B cell (primary cell): ENCODE data around the gene TLR3. TPM values are rescaled to one million over a fixed set of nuclear protein-coding genes. Genes with fewer than 3 reads are reported as not detected.

ENCODE experiments used
- ATAC-seq: fragments of 200-7000 bp; cut with Tn5 transposase; one replicate; pipeline ENCODE4 v1.10.0; 2021; ENCODE audit warnings: low read depth, mild to moderate bottlenecking, moderate number of reproducible peaks, moderate library complexity
- CTCF ChIA-PET: fragments of 350-600 bp; sonication (Branson Sonifier 250); formaldehyde crosslinking; loops from one replicate; lab custom pipeline; 2021; ENCODE audit warnings: antibody characterized with exemption, inconsistent platforms; lab: Charles Lee
- POLR2A ChIA-PET: fragments of 350-600 bp; sonication (Branson Sonifier 250); formaldehyde crosslinking; loops from one replicate; lab custom pipeline; 2021; ENCODE audit warnings: antibody characterized with exemption; lab: Charles Lee
- DNase-seq: peaks from one replicate; pipeline ENCODE4 v3.0.0; 2013
- H2AFZ ChIP-seq: 2 replicates; pipeline ENCODE4 v1.6.1; 2012; ENCODE audit warnings: mild to moderate bottlenecking, low read depth, low read length; ENCODE audit not compliant: insufficient read depth, poor library complexity, severe bottlenecking
- H3K27ac ChIP-seq, 2 donors: 1 replicate in 1 of 2; 2 replicates in 1 of 2; pipeline ENCODE4 v1.5.1; 2012 to 2013; ENCODE audit warnings: low read length in 2 of 2, mild to moderate bottlenecking in 2 of 2, moderate library complexity in 1 of 2
- H3K27me3 ChIP-seq, 4 experiments: fragments of 200-600 bp in 1 of 4; sonication (generic) in 1 of 4; replicated peaks in 1 of 4; 1 replicate in 2 of 4; 2 replicates in 2 of 4; pipeline versions ENCODE4 v1.6.1 to v1.7.0; 2013 to 2016; ENCODE audit warnings: low read length in 3 of 4, mild to moderate bottlenecking in 2 of 4, mixed read lengths in 1 of 4, moderate library complexity in 1 of 4; ENCODE audit not compliant: insufficient read depth in 4 of 4, control insufficient read depth in 3 of 4; ENCODE audit errors: control extremely low read depth in 1 of 4
- H3K36me3 ChIP-seq, 2 experiments: replicated peaks in 1 of 2; 1 replicate in 1 of 2; 2 replicates in 1 of 2; pipeline versions ENCODE4 v1.6.1 to v1.7.1; 2013; ENCODE audit warnings: low read length in 1 of 2; ENCODE audit not compliant: insufficient read depth in 2 of 2, control insufficient read depth in 1 of 2; ENCODE audit errors: control extremely low read depth in 1 of 2, extremely low read depth in 1 of 2
- H3K4me1 ChIP-seq, 2 donors: fragments of 200-600 bp in 1 of 2; sonication (generic) in 1 of 2; 1 replicate in 1 of 2; 2 replicates in 1 of 2; pipeline versions ENCODE4 v1.5.1 to v1.6.1; 2013 to 2017; ENCODE audit warnings: low read length in 2 of 2; ENCODE audit not compliant: control insufficient read depth in 2 of 2, insufficient read depth in 2 of 2
- H3K4me2 ChIP-seq: replicated peaks from 2 replicates; pipeline ENCODE3; 2012; ENCODE audit warnings: mild to moderate bottlenecking, low read depth, low read length; ENCODE audit not compliant: poor library complexity, severe bottlenecking
- H3K4me3 ChIP-seq, 5 experiments: fragments of 200-600 bp in 1 of 5; sonication (generic) in 1 of 5; 1 replicate in 3 of 5; 2 replicates in 2 of 5; pipeline versions ENCODE4 v1.5.1 to v1.7.0; 2011 to 2016; ENCODE audit warnings: low read length in 4 of 5, mild to moderate bottlenecking in 4 of 5, low read depth in 2 of 5, control low read depth in 1 of 5, moderate library complexity in 1 of 5; ENCODE audit not compliant: insufficient read depth in 1 of 5; ENCODE audit errors: control extremely low read depth in 1 of 5, extremely low read depth in 1 of 5
- H3K79me2 ChIP-seq: fragments of 200-600 bp; sonication (generic); one replicate; pipeline ENCODE4 v1.6.0; 2016; ENCODE audit warnings: low read length; ENCODE audit not compliant: control insufficient read depth, insufficient read depth
- H3K9ac ChIP-seq: fragments of 200-600 bp; sonication (generic); 2 replicates; pipeline ENCODE4 v1.6.1; 2017; ENCODE audit warnings: mild to moderate bottlenecking, low read length, moderate library complexity
- H3K9me3 ChIP-seq, 3 donors: one replicate each; pipeline versions ENCODE4 v1.6.1 to v1.7.1; 2013; ENCODE audit warnings: low read length in 2 of 3; ENCODE audit not compliant: control insufficient read depth in 2 of 3, insufficient read depth in 1 of 3; ENCODE audit errors: control extremely low read depth in 1 of 3
- H4K20me1 ChIP-seq: 2 replicates; pipeline ENCODE4 v1.6.0; 2012; ENCODE audit warnings: mild to moderate bottlenecking, low read length; ENCODE audit not compliant: insufficient read depth, control insufficient read depth, poor library complexity, severe bottlenecking
- H3K27ac Mint-ChIP-seq: one replicate; pipeline ENCODE4 v1.8.0; 2021; ENCODE audit warnings: mixed read lengths
- H3K27me3 Mint-ChIP-seq: one replicate; pipeline ENCODE4 v1.8.0; 2021; ENCODE audit warnings: mixed read lengths
- H3K4me1 Mint-ChIP-seq: one replicate; pipeline ENCODE4 v1.8.0; 2021; ENCODE audit warnings: mixed read lengths
- H3K4me3 Mint-ChIP-seq: one replicate; pipeline ENCODE4 v1.8.0; 2021; ENCODE audit warnings: mixed read lengths
- H3K9me3 Mint-ChIP-seq: one replicate; pipeline ENCODE4 v1.8.0; 2022; ENCODE audit warnings: mixed read lengths; ENCODE audit not compliant: insufficient read depth
- EZH2 ChIP-seq: IDR thresholded peaks from 2 replicates; pipeline ENCODE4 v1.6.1; 2012; ENCODE audit warnings: borderline replicate concordance, low read depth, mild to moderate bottlenecking, moderate library complexity, low read length; ENCODE audit not compliant: insufficient read depth, poor library complexity, severe bottlenecking
- WGBS: methylation state at CpG from one replicate; pipeline ENCODE4 v1.1.5; 2013; ENCODE audit warnings: missing lambda C conversion rate; ENCODE audit not compliant: insufficient coverage; 5-methylcytosine and 5-hydroxymethylcytosine counted together
- intact Hi-C: fragments of 100-400 bp; cut with micrococcal nuclease; formaldehyde crosslinking; loops from one replicate; pipeline ENCODE4 v1.10.0; 2022
- polyA plus RNA-seq: library from polyadenylated mRNA; depleted of rRNA; stranded (reverse); fragments of >200 nt; gene quantifications from 2 replicates; pipeline ENCODE4 v1.2.3, GENCODE V29; 2012
- total RNA-seq, 2 donors: library from RNA; stranded (reverse); fragments of 120-200 nt in 1 of 2; gene quantifications; 1 replicate in 1 of 2; 2 replicates in 1 of 2; pipeline versions ENCODE4 v1.2.3 to v1.2.4, GENCODE V29; 2013 to 2022
- TF ChIP-seq, protein P1 (sequence below): fragments of 200-600 bp; IDR thresholded peaks from one replicate; pipeline ENCODE4 v1.8.0; 2022; ENCODE audit warnings: antibody characterized with exemption, mild to moderate bottlenecking

TLR3 gene
- total and polyA plus RNA-seq, 2 donors (not counting 1 experiment from before 2014, with no cell fraction given): not detected

DNA sequence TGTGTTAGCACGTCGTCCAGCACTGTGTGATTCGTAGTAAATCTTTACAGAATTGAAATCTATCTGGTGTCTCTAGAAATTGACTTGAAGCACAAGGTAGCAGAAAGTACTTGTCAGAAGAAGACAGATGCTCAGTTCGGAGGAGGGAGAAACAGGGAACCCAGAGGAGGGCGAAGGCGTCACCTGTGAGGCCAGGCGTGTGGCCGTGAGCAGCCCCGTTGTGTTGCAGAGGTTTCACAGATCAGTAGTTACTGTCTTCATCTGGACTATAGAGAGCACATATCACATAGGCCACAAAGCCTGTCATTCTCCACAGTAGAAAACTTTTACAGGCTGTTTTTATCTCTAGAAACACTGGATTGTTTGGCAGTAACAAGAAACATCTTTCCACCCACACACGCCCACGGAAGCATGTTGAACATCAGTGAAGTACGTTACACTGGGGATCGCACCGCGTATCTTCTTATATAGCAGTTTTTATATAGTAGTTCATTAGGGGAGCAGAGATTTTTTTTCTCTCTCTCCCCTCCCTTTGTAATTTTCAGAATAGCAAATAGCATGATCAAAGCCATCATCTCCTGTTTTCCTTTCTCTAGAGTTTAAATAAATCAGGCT lies 48.1 kb upstream of the TLR3 start:
- Histone ChIP-seq H3K9ac (no peak overlapping the region), H3K4me3 (no peak overlapping the region), H3K36me3 (no peaks in the 10 kb centered on the region), H3K27ac (no peak overlapping the region), H3K27me3 (peaks cover 0 to 10% (median 0%) of the 10 kb centered on the region in 4 experiments), H4K20me1 (no peaks in the 10 kb centered on the region), H3K4me1 (no peaks in the 10 kb centered on the region), H2AFZ (no peak overlapping the region), H3K9me3 (peaks cover 0 to 3% (median 0%) of the 10 kb centered on the region in 3 donors), H3K79me2 (no peaks in the 10 kb centered on the region), H3K4me2 (no peak overlapping the region)
- intact Hi-C loops: loop anchor here (5.0 kb wide), 1 partner anchor 379 kb away; no protein-coding TSS in a partner anchor
- CTCF ChIA-PET: interaction anchor here (2.0 kb wide), 2 partner anchors 380 to 381 kb away, joined by 8 to 12 read pairs; no protein-coding TSS in a partner anchor
- H3K4me3 Mint-ChIP-seq: no peak overlapping the region
- no peak for TF ChIP-seq EZH2
- TF ChIP-seq, protein P1, sequence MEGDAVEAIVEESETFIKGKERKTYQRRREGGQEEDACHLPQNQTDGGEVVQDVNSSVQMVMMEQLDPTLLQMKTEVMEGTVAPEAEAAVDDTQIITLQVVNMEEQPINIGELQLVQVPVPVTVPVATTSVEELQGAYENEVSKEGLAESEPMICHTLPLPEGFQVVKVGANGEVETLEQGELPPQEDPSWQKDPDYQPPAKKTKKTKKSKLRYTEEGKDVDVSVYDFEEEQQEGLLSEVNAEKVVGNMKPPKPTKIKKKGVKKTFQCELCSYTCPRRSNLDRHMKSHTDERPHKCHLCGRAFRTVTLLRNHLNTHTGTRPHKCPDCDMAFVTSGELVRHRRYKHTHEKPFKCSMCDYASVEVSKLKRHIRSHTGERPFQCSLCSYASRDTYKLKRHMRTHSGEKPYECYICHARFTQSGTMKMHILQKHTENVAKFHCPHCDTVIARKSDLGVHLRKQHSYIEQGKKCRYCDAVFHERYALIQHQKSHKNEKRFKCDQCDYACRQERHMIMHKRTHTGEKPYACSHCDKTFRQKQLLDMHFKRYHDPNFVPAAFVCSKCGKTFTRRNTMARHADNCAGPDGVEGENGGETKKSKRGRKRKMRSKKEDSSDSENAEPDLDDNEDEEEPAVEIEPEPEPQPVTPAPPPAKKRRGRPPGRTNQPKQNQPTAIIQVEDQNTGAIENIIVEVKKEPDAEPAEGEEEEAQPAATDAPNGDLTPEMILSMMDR: no peak
- POLR2A ChIA-PET: no interaction called here
- H3K9me3 Mint-ChIP-seq: no peaks in the 10 kb centered on the region
- ATAC-seq: no peak
- H3K4me1 Mint-ChIP-seq: no peaks in the 10 kb centered on the region
- peaks cover 54% of the 10 kb centered on the region for H3K27me3 Mint-ChIP-seq
- DNase-seq: no peak
- WGBS: 94% methylated on average over 9 of the region's 15 CpGs
- H3K27ac Mint-ChIP-seq: no peak overlapping the region
